ENCODE data around the gene PCDH9.

PCDH9 gene

GRCh38 chr13:67210208-67210607, 19.9 kb downstream of the PCDH9 start:
- Histone ChIP-seq H3K9ac (no peak overlapping the region), H3K27me3 (no peaks in the 10 kb centered on the region)
- no peak for TF ChIP-seq Cebpa-rat (IDR thresholded peaks at IDR 0.05)

GRCh38 chr13:67208552-67208951, 21.6 kb downstream of the PCDH9 start:
- peaks cover 5% of the 10 kb centered on the region; the same call in 1 of the 2 replicates for H3K36me3 ChIP-seq
- TF ChIP-seq Cebpa-rat (IDR thresholded peaks at IDR 0.05), result no peak
- no peaks in the 10 kb centered on the region for H3K9me3 ChIP-seq
- H3K4me3 ChIP-seq, result no peak overlapping the region
- H3K27ac ChIP-seq, result no peak overlapping the region
- no peaks in the 10 kb centered on the region for H4K20me1 ChIP-seq
- no peak overlapping the region for H3K4me2 ChIP-seq
- H3K9ac ChIP-seq, result no peak overlapping the region
- no peaks in the 10 kb centered on the region for H3K27me3 ChIP-seq
- H3K4me1 ChIP-seq, result peaks cover 17% of the 10 kb centered on the region

More at GRCh38 chr13:67210208-67210607, 19.9 kb downstream of the PCDH9 start:
- no peaks in the 10 kb centered on the region for H4K20me1 ChIP-seq
- H3K4me3 ChIP-seq, result no peak overlapping the region
- H3K9me3 ChIP-seq, result no peaks in the 10 kb centered on the region
- no peak overlapping the region for H3K27ac ChIP-seq
- no peak overlapping the region for H3K4me2 ChIP-seq
- peaks cover 13% of the 10 kb centered on the region; the same call in 1 of the 2 replicates for H3K36me3 ChIP-seq
- peaks cover 4% of the 10 kb centered on the region for H3K4me1 ChIP-seq

GRCh38 chr13:67204764-67205163, 25.4 kb downstream of the PCDH9 start:
- no peak overlapping the region for H3K9ac ChIP-seq
- H4K20me1 ChIP-seq, result no peaks in the 10 kb centered on the region
- peak overlapping the region; percentile 59 for H3K4me2 ChIP-seq
- H3K27me3 ChIP-seq, result no peaks in the 10 kb centered on the region
- no peak for TF ChIP-seq Cebpa-rat (IDR thresholded peaks at IDR 0.05)
- H3K4me1 ChIP-seq, result peaks cover 17% of the 10 kb centered on the region
- H3K4me3 ChIP-seq, result no peak overlapping the region
- no peak overlapping the region for H3K27ac ChIP-seq
- peaks cover 3% of the 10 kb centered on the region; the same call in 1 of the 2 replicates for H3K36me3 ChIP-seq
- H3K9me3 ChIP-seq, result no peaks in the 10 kb centered on the region

GRCh38 chr13:67200605-67201004, 29.5 kb downstream of the PCDH9 start:
- TF ChIP-seq Cebpa-rat (IDR thresholded peaks at IDR 0.05), result no peak
- H3K9me3 ChIP-seq, result no peaks in the 10 kb centered on the region
- no peak overlapping the region for H3K4me2 ChIP-seq
- no peak overlapping the region for H3K4me3 ChIP-seq
- H4K20me1 ChIP-seq, result no peaks in the 10 kb centered on the region
- no peak overlapping the region for H3K9ac ChIP-seq
- no peaks in the 10 kb centered on the region for H3K27me3 ChIP-seq
- peaks cover 3% of the 10 kb centered on the region; the same call in 1 of the 2 replicates for H3K36me3 ChIP-seq
- H3K4me1 ChIP-seq, result peaks cover 17% of the 10 kb centered on the region
- H3K27ac ChIP-seq, result no peak overlapping the region

- Histone ChIP-seq H3K9ac (no peak overlapping the region), H3K4me2 (no peak overlapping the region), H3K27ac (no peak overlapping the region), H3K36me3 (peaks cover 3% of the 10 kb centered on the region; the same call in 1 of the 2 replicates), H3K4me3 (no peak overlapping the region), H3K9me3 (no peaks in the 10 kb centered on the region; the same call in 1 of the 2 replicates), H4K20me1 (no peaks in the 10 kb centered on the region), H3K4me1 (peaks cover 13% of the 10 kb centered on the region), H3K27me3 (no peaks in the 10 kb centered on the region)
- no peak for TF ChIP-seq Cebpa-rat (IDR thresholded peaks at IDR 0.05)
Measured at GRCh38 chr13:67200183-67200582, 30.0 kb downstream of the PCDH9 start.

GRCh38 chr13:67197704-67198103, 32.4 kb downstream of the PCDH9 start:
- no peak overlapping the region for H3K27ac ChIP-seq
- no peaks in the 10 kb centered on the region for H3K27me3 ChIP-seq
- no peaks in the 10 kb centered on the region; the same call in 1 of the 2 replicates for H3K9me3 ChIP-seq
- TF ChIP-seq Cebpa-rat (IDR thresholded peaks at IDR 0.05), result no peak
- no peak overlapping the region for H3K9ac ChIP-seq
- H3K36me3 ChIP-seq, result peaks cover 3% of the 10 kb centered on the region; the same call in 1 of the 2 replicates
- no peaks in the 10 kb centered on the region for H4K20me1 ChIP-seq
- H3K4me2 ChIP-seq, result no peak overlapping the region
- H3K4me1 ChIP-seq, result no peaks in the 10 kb centered on the region
- no peak overlapping the region for H3K4me3 ChIP-seq

GRCh38 chr13:67193979-67194378, 36.2 kb downstream of the PCDH9 start:
- Histone ChIP-seq H3K36me3 (no peaks in the 10 kb centered on the region), H3K9me3 (no peaks in the 10 kb centered on the region; the same call in 1 of the 2 replicates), H3K27me3 (no peaks in the 10 kb centered on the region), H3K4me3 (no peak overlapping the region), H3K4me2 (no peak overlapping the region), H3K27ac (no peak overlapping the region), H3K4me1 (no peaks in the 10 kb centered on the region), H4K20me1 (no peaks in the 10 kb centered on the region), H3K9ac (no peak overlapping the region)
- TF ChIP-seq Cebpa-rat (IDR thresholded peaks at IDR 0.05), result no peak

GRCh38 chr13:67192751-67193150, 37.4 kb downstream of the PCDH9 start:
- Histone ChIP-seq H3K4me2 (no peak overlapping the region), H3K9me3 (no peaks in the 10 kb centered on the region; the same call in 1 of the 2 replicates), H3K27me3 (no peaks in the 10 kb centered on the region), H3K36me3 (no peaks in the 10 kb centered on the region), H3K4me3 (no peak overlapping the region), H4K20me1 (no peaks in the 10 kb centered on the region), H3K27ac (no peak overlapping the region), H3K9ac (no peak overlapping the region), H3K4me1 (no peaks in the 10 kb centered on the region)
- no peak for TF ChIP-seq Cebpa-rat (IDR thresholded peaks at IDR 0.05)

GRCh38 chr13:67186995-67187569, 43.1 kb downstream of the PCDH9 start:
- Histone ChIP-seq H3K4me2 (no peak overlapping the region), H3K4me3 (no peak overlapping the region), H3K9ac (no peak overlapping the region), H3K27ac (no peak overlapping the region), H3K9me3 (no peaks in the 10 kb centered on the region; the same call in 1 of the 2 replicates), H3K27me3 (no peaks in the 10 kb centered on the region), H4K20me1 (no peaks in the 10 kb centered on the region), H3K4me1 (peaks cover 21% of the 10 kb centered on the region), H3K36me3 (no peaks in the 10 kb centered on the region)
- no peak for TF ChIP-seq Cebpa-rat (IDR thresholded peaks at IDR 0.05)

GRCh38 chr13:67184247-67184646, 45.9 kb downstream of the PCDH9 start:
- H3K27me3 ChIP-seq, result no peaks in the 10 kb centered on the region
- H3K4me3 ChIP-seq, result no peak overlapping the region
- no peak for TF ChIP-seq Cebpa-rat (IDR thresholded peaks at IDR 0.05)
- no peaks in the 10 kb centered on the region; the same call in 1 of the 2 replicates for H3K9me3 ChIP-seq
- no peak overlapping the region for H3K9ac ChIP-seq
- no peak overlapping the region for H3K27ac ChIP-seq
- H3K4me2 ChIP-seq, result no peak overlapping the region
- peaks cover 21% of the 10 kb centered on the region for H3K4me1 ChIP-seq
- no peaks in the 10 kb centered on the region for H3K36me3 ChIP-seq
- no peaks in the 10 kb centered on the region for H4K20me1 ChIP-seq

Data from BLaER1 (cell line).